ENCODE results near the gene SRSF9. TPM values are rescaled to one million over a fixed set of nuclear protein-coding genes. Genes with fewer than 3 reads are reported as not detected.
A peak's percentile ranks its signal among the peaks of the same experiment; 100 is the strongest.

SRSF9 gene
- total and polyA plus RNA-seq, 2 of the 13 experiments (the other 11 are each of a cell fraction or from before 2014, with no cell fraction given), result 125 to 144 TPM

GRCh38 chr12:120439646-120440247 lies 29.8 kb downstream of the SRSF9 start (continued):
- TF ChIP-seq, protein P1, sequence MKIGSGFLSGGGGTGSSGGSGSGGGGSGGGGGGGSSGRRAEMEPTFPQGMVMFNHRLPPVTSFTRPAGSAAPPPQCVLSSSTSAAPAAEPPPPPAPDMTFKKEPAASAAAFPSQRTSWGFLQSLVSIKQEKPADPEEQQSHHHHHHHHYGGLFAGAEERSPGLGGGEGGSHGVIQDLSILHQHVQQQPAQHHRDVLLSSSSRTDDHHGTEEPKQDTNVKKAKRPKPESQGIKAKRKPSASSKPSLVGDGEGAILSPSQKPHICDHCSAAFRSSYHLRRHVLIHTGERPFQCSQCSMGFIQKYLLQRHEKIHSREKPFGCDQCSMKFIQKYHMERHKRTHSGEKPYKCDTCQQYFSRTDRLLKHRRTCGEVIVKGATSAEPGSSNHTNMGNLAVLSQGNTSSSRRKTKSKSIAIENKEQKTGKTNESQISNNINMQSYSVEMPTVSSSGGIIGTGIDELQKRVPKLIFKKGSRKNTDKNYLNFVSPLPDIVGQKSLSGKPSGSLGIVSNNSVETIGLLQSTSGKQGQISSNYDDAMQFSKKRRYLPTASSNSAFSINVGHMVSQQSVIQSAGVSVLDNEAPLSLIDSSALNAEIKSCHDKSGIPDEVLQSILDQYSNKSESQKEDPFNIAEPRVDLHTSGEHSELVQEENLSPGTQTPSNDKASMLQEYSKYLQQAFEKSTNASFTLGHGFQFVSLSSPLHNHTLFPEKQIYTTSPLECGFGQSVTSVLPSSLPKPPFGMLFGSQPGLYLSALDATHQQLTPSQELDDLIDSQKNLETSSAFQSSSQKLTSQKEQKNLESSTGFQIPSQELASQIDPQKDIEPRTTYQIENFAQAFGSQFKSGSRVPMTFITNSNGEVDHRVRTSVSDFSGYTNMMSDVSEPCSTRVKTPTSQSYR (CRISPR knock-in tag; IDR thresholded peaks at IDR 0.05; ENCODE audit: borderline replicate concordance), result peak; percentile 59; the same call in 1 of the 2 replicates
- TF ChIP-seq, protein P2, sequence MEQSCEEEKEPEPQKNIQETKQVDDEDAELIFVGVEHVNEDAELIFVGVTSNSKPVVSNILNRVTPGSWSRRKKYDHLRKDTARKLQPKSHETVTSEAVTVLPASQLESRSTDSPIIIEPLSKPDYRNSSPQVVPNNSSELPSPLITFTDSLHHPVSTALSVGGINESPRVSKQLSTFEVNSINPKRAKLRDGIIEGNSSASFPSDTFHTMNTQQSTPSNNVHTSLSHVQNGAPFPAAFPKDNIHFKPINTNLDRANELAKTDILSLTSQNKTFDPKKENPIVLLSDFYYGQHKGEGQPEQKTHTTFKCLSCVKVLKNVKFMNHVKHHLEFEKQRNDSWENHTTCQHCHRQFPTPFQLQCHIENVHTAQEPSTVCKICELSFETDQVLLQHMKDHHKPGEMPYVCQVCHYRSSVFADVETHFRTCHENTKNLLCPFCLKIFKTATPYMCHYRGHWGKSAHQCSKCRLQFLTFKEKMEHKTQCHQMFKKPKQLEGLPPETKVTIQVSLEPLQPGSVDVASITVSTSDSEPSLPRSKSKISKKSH (CRISPR knock-in tag; IDR thresholded peaks at IDR 0.05; ENCODE audit: borderline replicate concordance), result no peak
- TF ChIP-seq, protein P3, sequence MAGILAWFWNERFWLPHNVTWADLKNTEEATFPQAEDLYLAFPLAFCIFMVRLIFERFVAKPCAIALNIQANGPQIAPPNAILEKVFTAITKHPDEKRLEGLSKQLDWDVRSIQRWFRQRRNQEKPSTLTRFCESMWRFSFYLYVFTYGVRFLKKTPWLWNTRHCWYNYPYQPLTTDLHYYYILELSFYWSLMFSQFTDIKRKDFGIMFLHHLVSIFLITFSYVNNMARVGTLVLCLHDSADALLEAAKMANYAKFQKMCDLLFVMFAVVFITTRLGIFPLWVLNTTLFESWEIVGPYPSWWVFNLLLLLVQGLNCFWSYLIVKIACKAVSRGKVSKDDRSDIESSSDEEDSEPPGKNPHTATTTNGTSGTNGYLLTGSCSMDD (CRISPR knock-in tag; IDR thresholded peaks at IDR 0.05), result no peak
- TF ChIP-seq PAF1 (CRISPR knock-in tag; IDR thresholded peaks at IDR 0.05) (no peak), KMT2B (CRISPR knock-in tag; IDR thresholded peaks at IDR 0.05) (no peak), ZNF709 (CRISPR knock-in tag; IDR thresholded peaks at IDR 0.05) (no peak), KDM5A (IDR thresholded peaks at IDR 0.05; ENCODE audit: borderline replicate concordance, low read length) (peak; percentile 26; the same call in 1 of the 2 replicates), ZNF451 (CRISPR knock-in tag; IDR thresholded peaks at IDR 0.05) (no peak), CREM (IDR thresholded peaks at IDR 0.05) (no peak), CREM (CRISPR knock-in tag; IDR thresholded peaks at IDR 0.05) (no peak), SAP130 (CRISPR knock-in tag; IDR thresholded peaks at IDR 0.05; ENCODE audit: low read depth) (peak; percentile 29; the same call in 1 of the 2 replicates), CEBPB (IDR thresholded peaks at IDR 0.05; ENCODE audit: borderline replicate concordance, low read depth, low read length) (peak; percentile 76; the same call in 1 of the 2 replicates), AHDC1 (CRISPR knock-in tag; IDR thresholded peaks at IDR 0.05; ENCODE audit: borderline replicate concordance) (no peak), XRCC5 (optimal IDR thresholded peaks at IDR 0.05; ENCODE audit: low read length) (peak; percentile 35), ZNF562 (CRISPR knock-in tag; IDR thresholded peaks at IDR 0.05; ENCODE audit: borderline replicate concordance) (no peak), TP53 (CRISPR knock-in tag; conservative IDR thresholded peaks at IDR 0.05) (no peak), SIN3B (IDR thresholded peaks at IDR 0.05; ENCODE audit: low read length) (0 out of 2 replicates have a peak, but pooled peaks have one; percentile 19), ZNF549 (CRISPR knock-in tag; IDR thresholded peaks at IDR 0.05) (no peak)

All from HepG2 (cell line).